Measurements from ENCODE around the gene SHB. TPM values are rescaled to one million over a fixed set of nuclear protein-coding genes. Genes with fewer than 3 reads are reported as not detected.

SHB gene
- total RNA-seq, 4 donors from 2014 or later, result 18.4 to 27.5 (median 22.0) TPM

GRCh38 chr9:38025166-38025565, 43.9 kb downstream of the SHB start:
- Histone ChIP-seq H3K4me3 (replicated peaks in 1 of 3) (no peak overlapping the region), H3K36me3 (no peaks in the 10 kb centered on the region), H3K9me3 (no peaks in the 10 kb centered on the region), H3K27me3 (no peaks in the 10 kb centered on the region), H3K27ac (peak overlapping the region; percentile 9 to 84 (median 73)), H3K4me1 (peaks cover 46 to 63% of the 10 kb centered on the region in 2 donors)
- 76% methylated on average over 8 of the region's 8 CpGs for WGBS, 2 donors
- TF ChIP-seq POLR2A (IDR thresholded peaks at IDR 0.05) (no peak), CTCF (IDR thresholded peaks at IDR 0.05) (no peak)
- no peak for DNase-seq
- intact Hi-C loops (cut with DNase I), result no loop called here

- intact Hi-C loops (cut with DNase I), result loop anchor here (5.0 kb wide), 1 partner anchor 43 kb away; the partner anchor contains the start of gene SHB
- H3K4me3 ChIP-seq (replicated peaks in 1 of 3), result no peak overlapping the region
- H3K27ac ChIP-seq, result peak overlapping the region; percentile 73 to 84 (median 78)
- no peaks in the 10 kb centered on the region for H3K36me3 ChIP-seq
- H3K27me3 ChIP-seq, result no peaks in the 10 kb centered on the region
- DNase-seq, result peak; percentile 87 to 90
- TF ChIP-seq CTCF (IDR thresholded peaks at IDR 0.05) (no peak), POLR2A (IDR thresholded peaks at IDR 0.05) (peak in 1 of 2 donors; percentile 30)
- 29 to 34% methylated on average over 7 of the region's 7 CpGs for WGBS, 2 donors
- no peaks in the 10 kb centered on the region for H3K9me3 ChIP-seq
- H3K4me1 ChIP-seq, result peaks cover 56 to 73% of the 10 kb centered on the region in 2 donors
Measured at GRCh38 chr9:38024036-38024681, 44.9 kb downstream of the SHB start.

- intact Hi-C loops (cut with DNase I), result loop anchor here (5.0 kb wide), 1 partner anchor 44 kb away; the partner anchor contains the start of gene SHB
- H3K36me3 ChIP-seq, result no peaks in the 10 kb centered on the region
- H3K27ac ChIP-seq, result peak overlapping the region; percentile 73 to 84 (median 78)
- WGBS, 2 donors, result 81 to 82% methylated on average over 5 of the region's 5 CpGs
- TF ChIP-seq CTCF (IDR thresholded peaks at IDR 0.05), result no peak
- no peak for TF ChIP-seq POLR2A (IDR thresholded peaks at IDR 0.05)
- H3K27me3 ChIP-seq, result no peaks in the 10 kb centered on the region
- H3K4me1 ChIP-seq, result peaks cover 61 to 78% of the 10 kb centered on the region in 2 donors
- H3K4me3 ChIP-seq (replicated peaks in 1 of 3), result no peak overlapping the region
- peak in 1 of 2 donors; percentile 29 for DNase-seq
- no peaks in the 10 kb centered on the region for H3K9me3 ChIP-seq
Measured at GRCh38 chr9:38023661-38024035, 45.4 kb downstream of the SHB start.

- no peaks in the 10 kb centered on the region for H3K27me3 ChIP-seq
- DNase-seq, result peak; percentile 74 to 85
- no peak overlapping the region for H3K4me3 ChIP-seq (replicated peaks in 1 of 3)
- peaks cover 67 to 84% of the 10 kb centered on the region in 2 donors for H3K4me1 ChIP-seq
- H3K36me3 ChIP-seq, result no peaks in the 10 kb centered on the region
- intact Hi-C loops (cut with DNase I), result loop anchor here (5.0 kb wide), 1 partner anchor 44 kb away; the partner anchor contains the start of gene SHB
- WGBS, 2 donors, result 40 to 45% methylated on average over 7 to 8 of the region's 8 CpGs
- peak overlapping the region; percentile 26 to 84 (median 73) for H3K27ac ChIP-seq
- peak in 1 of 2 donors; percentile 6 for TF ChIP-seq POLR2A (IDR thresholded peaks at IDR 0.05)
- no peak for TF ChIP-seq CTCF (IDR thresholded peaks at IDR 0.05)
- no peaks in the 10 kb centered on the region for H3K9me3 ChIP-seq
Measured at GRCh38 chr9:38022995-38023394, 46.0 kb downstream of the SHB start.

GRCh38 chr9:38022203-38022895, 46.7 kb downstream of the SHB start:
- H3K27me3 ChIP-seq, result no peaks in the 10 kb centered on the region
- H3K4me3 ChIP-seq (replicated peaks in 1 of 3), result no peak overlapping the region
- intact Hi-C loops (cut with DNase I), result loop anchor here (5.0 kb wide), 1 partner anchor 45 kb away; the partner anchor contains the start of gene SHB
- 95 to 97% methylated on average over 13 to 17 of the region's 17 CpGs for WGBS, 2 donors
- H3K36me3 ChIP-seq, result no peaks in the 10 kb centered on the region
- no peaks in the 10 kb centered on the region for H3K9me3 ChIP-seq
- no peak for TF ChIP-seq CTCF (IDR thresholded peaks at IDR 0.05)
- no peak for DNase-seq
- peak overlapping the region; percentile 26 to 84 (median 73) for H3K27ac ChIP-seq
- peaks cover 73 to 86% of the 10 kb centered on the region in 2 donors for H3K4me1 ChIP-seq

Data from thyroid gland (tissue), 4 donors.